Measurements from ENCODE around the gene PPARD.

GRCh38 chr6:35310265-35310831, 32.0 kb upstream of the PPARD start:
- TF ChIP-seq, protein P1, sequence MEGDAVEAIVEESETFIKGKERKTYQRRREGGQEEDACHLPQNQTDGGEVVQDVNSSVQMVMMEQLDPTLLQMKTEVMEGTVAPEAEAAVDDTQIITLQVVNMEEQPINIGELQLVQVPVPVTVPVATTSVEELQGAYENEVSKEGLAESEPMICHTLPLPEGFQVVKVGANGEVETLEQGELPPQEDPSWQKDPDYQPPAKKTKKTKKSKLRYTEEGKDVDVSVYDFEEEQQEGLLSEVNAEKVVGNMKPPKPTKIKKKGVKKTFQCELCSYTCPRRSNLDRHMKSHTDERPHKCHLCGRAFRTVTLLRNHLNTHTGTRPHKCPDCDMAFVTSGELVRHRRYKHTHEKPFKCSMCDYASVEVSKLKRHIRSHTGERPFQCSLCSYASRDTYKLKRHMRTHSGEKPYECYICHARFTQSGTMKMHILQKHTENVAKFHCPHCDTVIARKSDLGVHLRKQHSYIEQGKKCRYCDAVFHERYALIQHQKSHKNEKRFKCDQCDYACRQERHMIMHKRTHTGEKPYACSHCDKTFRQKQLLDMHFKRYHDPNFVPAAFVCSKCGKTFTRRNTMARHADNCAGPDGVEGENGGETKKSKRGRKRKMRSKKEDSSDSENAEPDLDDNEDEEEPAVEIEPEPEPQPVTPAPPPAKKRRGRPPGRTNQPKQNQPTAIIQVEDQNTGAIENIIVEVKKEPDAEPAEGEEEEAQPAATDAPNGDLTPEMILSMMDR (conservative IDR thresholded peaks at IDR 0.05; ENCODE audit: low read length) = no peak
- TF ChIP-seq EZH2phosphoT487 (IDR thresholded peaks at IDR 0.05; ENCODE audit: borderline replicate concordance, low read depth, low read length) = no peak

All from OCI-LY7 (cell line).